Measurements from ENCODE around the gene KRI1. TPM values are rescaled to one million over a fixed set of nuclear protein-coding genes. Genes with fewer than 3 reads are reported as not detected.

Gene KRI1
- total and polyA plus RNA-seq, 2 of the 8 experiments (the other 6 are each of a cell fraction or from before 2014, with no cell fraction given): 14.2 to 45.2 TPM

DNA sequence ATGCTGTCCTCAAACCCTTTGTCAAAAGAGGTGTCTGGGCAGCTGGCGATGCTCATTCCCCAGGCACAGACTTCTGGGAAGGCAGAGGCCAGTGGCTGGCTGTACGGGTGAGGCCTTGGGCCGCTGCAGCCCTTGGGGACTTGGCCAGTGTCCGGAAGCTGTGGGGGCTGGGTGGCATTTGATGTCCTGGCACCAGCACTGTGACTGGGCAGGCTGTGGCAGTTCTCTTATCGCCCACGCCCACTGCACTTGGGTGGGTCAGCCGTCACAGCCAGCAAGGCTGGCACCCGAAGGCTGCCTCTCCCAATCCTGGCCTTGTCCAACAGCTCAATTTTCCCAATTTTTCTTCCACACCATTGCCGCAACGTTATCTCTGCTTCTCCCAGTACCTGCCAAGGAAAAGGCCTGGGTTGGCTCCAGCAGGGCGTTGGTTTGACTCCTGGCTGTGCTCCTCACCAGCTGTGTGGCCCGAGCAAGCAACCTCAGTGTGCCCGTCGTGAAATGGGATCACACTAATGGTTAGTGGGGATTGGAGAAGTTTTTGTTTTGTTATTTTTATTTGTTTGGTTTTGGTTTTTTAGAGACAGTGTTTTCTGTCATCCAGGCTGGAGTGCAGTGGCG lies 46.8 kb upstream of the KRI1 start:
- Histone ChIP-seq H2BK120ac (replicated peaks; ENCODE audit: low read depth, low read length) (no peak overlapping the region), H3K79me1 (ENCODE audit: low read depth, low read length) (peaks cover 7% of the 10 kb centered on the region), H3K4me3 (ENCODE audit: extremely low read depth in 1 of 4, insufficient read depth in 2 of 4, low read depth in 3 of 4, low read length in 4 of 4) (no peak overlapping the region), H3K18ac (ENCODE audit: extremely low read depth, low read length) (no peak overlapping the region), H2BK20ac (ENCODE audit: low read length) (no peak overlapping the region), H3K79me2 (ENCODE audit: control insufficient read depth in 1 of 2, insufficient read depth in 2 of 2, low read length in 2 of 2) (no peaks in the 10 kb centered on the region), H3K56ac (replicated peaks; ENCODE audit: insufficient read length, low read depth, low read length) (no peak overlapping the region), H2BK5ac (ENCODE audit: low read depth, low read length) (no peak overlapping the region), H2BK15ac (ENCODE audit: low read length) (no peak overlapping the region), H3K23me2 (ENCODE audit: low read depth, low read length) (no peaks in the 10 kb centered on the region), H3K14ac (ENCODE audit: insufficient read length) (no peak overlapping the region), H4K5ac (ENCODE audit: insufficient read length, low read depth, low read length) (no peak overlapping the region), H3K27me3 (replicated peaks in 1 of 4; ENCODE audit: control insufficient read depth in 3 of 4, extremely low read depth in 1 of 4, insufficient read depth in 3 of 4, low read length in 3 of 4) (no peaks in the 10 kb centered on the region), H2AFZ (ENCODE audit: low read length) (no peak overlapping the region), H3K27ac (ENCODE audit: low read depth, low read length) (no peak overlapping the region), H3K9ac (replicated peaks in 1 of 4; ENCODE audit: extremely low read depth in 1 of 4, low read depth in 3 of 4, low read length in 3 of 4) (no peak overlapping the region), H3K9me3 (ENCODE audit: insufficient read depth in 2 of 2, low read depth in 1 of 2, low read length in 1 of 2) (no peaks in the 10 kb centered on the region), H3K23ac (ENCODE audit: insufficient read length) (no peak overlapping the region), H4K91ac (replicated peaks; ENCODE audit: insufficient read length, low read length) (no peak overlapping the region), H2AK5ac (ENCODE audit: low read depth, low read length) (no peak overlapping the region), H4K20me1 (replicated peaks in 1 of 2; ENCODE audit: control insufficient read depth in 1 of 2, insufficient read depth in 2 of 2, low read length in 2 of 2) (peaks cover 0 to 2% of the 10 kb centered on the region in 2 experiments), H2BK12ac (ENCODE audit: low read depth, low read length) (no peak overlapping the region), H3K4ac (replicated peaks; ENCODE audit: insufficient read length, low read depth, low read length) (no peak overlapping the region), H3K4me1 (replicated peaks in 1 of 4; ENCODE audit: control insufficient read depth in 3 of 4, insufficient read depth in 4 of 4, low read length in 3 of 4) (no peaks in the 10 kb centered on the region), H3K36me3 (ENCODE audit: control insufficient read depth in 2 of 4, insufficient read depth in 4 of 4, low read length in 3 of 4) (no peaks in the 10 kb centered on the region), H3K4me2 (ENCODE audit: insufficient read depth in 1 of 2, low read depth in 2 of 2, low read length in 2 of 2) (no peak overlapping the region), H4K8ac (ENCODE audit: extremely low read depth, insufficient read depth, low read length) (no peak overlapping the region)
- WGBS, 2 experiments (ENCODE audit: extremely low coverage in 1 of 2, insufficient coverage in 1 of 2, insufficient read length in 1 of 2, insufficient replicate concordance in 2 of 2, low coverage in 1 of 2, low lambda C conversion rate in 2 of 2, missing lambda C conversion rate in 1 of 2): 95% methylated on average over 15 of the region's 15 CpGs; no CpG with 5 or more reads in 1 of the 2 experiments
- FAIRE-seq: no peak
- TF ChIP-seq EZH2 (IDR thresholded peaks at IDR 0.05; ENCODE audit: low read depth, low read length, severe bottlenecking): no peak
- no peak for TF ChIP-seq SIN3A (conservative IDR thresholded peaks at IDR 0.05 in 1 of 2, IDR thresholded peaks at IDR 0.05 in 1 of 2; ENCODE audit: low read depth in 1 of 2, low read length in 2 of 2)
- no peak for TF ChIP-seq CTBP2 (IDR thresholded peaks at IDR 0.05; ENCODE audit: borderline replicate concordance, insufficient read depth, insufficient read length, low read length)
- POLR2A ChIA-PET (ENCODE audit: partially characterized antibody): interaction anchor here (0.6 to 2.1 kb wide), 11 partner anchors 8 to 266 kb away, joined by 3 to 15 read pairs (median 4); no protein-coding TSS in a partner anchor
- CTCF ChIA-PET (ENCODE audit: partially characterized antibody): interaction anchor here (0.6 to 3.8 kb wide), 8 partner anchors 9 to 180 kb away, joined by 3 to 21 read pairs (median 4); no protein-coding TSS in a partner anchor
- DNase-seq (ENCODE audit: low read depth in 1 of 2, low spot score in 2 of 2): no peak
